HG02610 (cell line): Measurements from ENCODE around the gene RADIL.

Experiments
- ATAC-seq: cut with Tn5 transposase; IDR thresholded peaks from one replicate; pipeline ENCODE4 v1.9.1; 2021; ENCODE audit warnings: mild to moderate bottlenecking, moderate library complexity; ENCODE audit not compliant: unreplicated experiment

The RADIL gene

GRCh38 chr7:4833691-4834600, 49.6 kb downstream of the RADIL start:
- no peak for ATAC-seq

GRCh38 chr7:4833176-4833575, 50.3 kb downstream of the RADIL start:
- ATAC-seq: no peak

GRCh38 chr7:4832711-4833110, 50.8 kb downstream of the RADIL start:
- ATAC-seq: no peak

GRCh38 chr7:4831723-4832495, 51.6 kb downstream of the RADIL start:
- no peak for ATAC-seq

- no peak for ATAC-seq
Observed at GRCh38 chr7:4830176-4830575, 53.3 kb downstream of the RADIL start.

GRCh38 chr7:4828720-4829383, 54.7 kb downstream of the RADIL start:
- no peak for ATAC-seq

GRCh38 chr7:4825081-4825480, 58.4 kb downstream of the RADIL start:
- no peak for ATAC-seq

- no peak for ATAC-seq
Observed at GRCh38 chr7:4824120-4824775, 59.3 kb downstream of the RADIL start.

- no peak for ATAC-seq
Observed at GRCh38 chr7:4823441-4824119, 59.9 kb downstream of the RADIL start.

GRCh38 chr7:4822677-4823076, 60.8 kb downstream of the RADIL start:
- ATAC-seq: no peak

GRCh38 chr7:4820967-4821471, 62.5 kb downstream of the RADIL start:
- no peak for ATAC-seq

- ATAC-seq: no peak
Observed at GRCh38 chr7:4820405-4820966, 63.0 kb downstream of the RADIL start.

- ATAC-seq: no peak
Observed at GRCh38 chr7:4819560-4820404, 63.7 kb downstream of the RADIL start.

GRCh38 chr7:4818000-4818794, 65.3 kb downstream of the RADIL start:
- ATAC-seq: no peak

- ATAC-seq: no peak
Observed at GRCh38 chr7:4817178-4817901, 66.2 kb downstream of the RADIL start.

- no peak for ATAC-seq
Observed at GRCh38 chr7:4816419-4817080, 67.0 kb downstream of the RADIL start.
